Body of pancreas (tissue), 4 donors: ENCODE data around the gene ADAMTSL4.

Source experiments
- POLR2A ChIP-seq, 3 donors: fragments of 450-650 bp; IDR thresholded peaks; one replicate each; pipeline ENCODE4 v1.6.1; 2016; ENCODE audit warnings: antibody characterized with exemption in 3 of 3, mild to moderate bottlenecking in 2 of 3
- TF ChIP-seq, protein P1 (sequence below), 7 experiments: fragments of 450-650 bp in 4 of 7; fragments of 200-600 bp in 3 of 7; sonication (generic) in 3 of 7; IDR thresholded peaks; one replicate each; pipeline ENCODE4 v1.5.1; 2016 to 2019; ENCODE audit warnings: antibody characterized with exemption in 7 of 7

DNA sequence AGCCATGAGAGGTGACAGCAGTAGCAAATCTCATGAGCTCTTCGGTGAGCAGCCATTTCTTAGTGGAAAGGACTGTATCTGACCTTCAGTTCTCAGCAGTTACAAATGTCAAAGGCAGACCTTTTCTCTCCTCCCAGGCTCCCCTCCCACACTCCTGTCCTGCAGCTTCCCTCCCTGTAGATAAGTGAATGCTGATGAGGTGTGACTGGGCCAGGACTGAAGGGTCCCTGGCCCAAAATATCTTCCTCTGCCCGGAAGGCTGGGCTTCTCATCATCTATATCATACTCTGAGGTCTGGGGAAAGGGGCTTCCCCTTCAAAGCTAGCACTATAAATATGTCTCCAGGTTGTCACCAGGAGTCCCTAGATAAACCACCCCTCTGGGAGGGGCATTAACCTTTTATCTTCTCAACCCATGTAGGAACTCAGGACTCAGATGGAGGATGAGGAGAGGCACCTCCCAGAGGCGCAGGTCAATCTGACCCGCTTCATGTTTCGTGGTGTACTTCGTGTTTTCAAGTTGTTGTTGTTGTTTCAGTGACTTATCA, 3.6 kb upstream of the ADAMTSL4 start:
- no peak for TF ChIP-seq POLR2A (IDR thresholded peaks at IDR 0.05)
- TF ChIP-seq, protein P1, sequence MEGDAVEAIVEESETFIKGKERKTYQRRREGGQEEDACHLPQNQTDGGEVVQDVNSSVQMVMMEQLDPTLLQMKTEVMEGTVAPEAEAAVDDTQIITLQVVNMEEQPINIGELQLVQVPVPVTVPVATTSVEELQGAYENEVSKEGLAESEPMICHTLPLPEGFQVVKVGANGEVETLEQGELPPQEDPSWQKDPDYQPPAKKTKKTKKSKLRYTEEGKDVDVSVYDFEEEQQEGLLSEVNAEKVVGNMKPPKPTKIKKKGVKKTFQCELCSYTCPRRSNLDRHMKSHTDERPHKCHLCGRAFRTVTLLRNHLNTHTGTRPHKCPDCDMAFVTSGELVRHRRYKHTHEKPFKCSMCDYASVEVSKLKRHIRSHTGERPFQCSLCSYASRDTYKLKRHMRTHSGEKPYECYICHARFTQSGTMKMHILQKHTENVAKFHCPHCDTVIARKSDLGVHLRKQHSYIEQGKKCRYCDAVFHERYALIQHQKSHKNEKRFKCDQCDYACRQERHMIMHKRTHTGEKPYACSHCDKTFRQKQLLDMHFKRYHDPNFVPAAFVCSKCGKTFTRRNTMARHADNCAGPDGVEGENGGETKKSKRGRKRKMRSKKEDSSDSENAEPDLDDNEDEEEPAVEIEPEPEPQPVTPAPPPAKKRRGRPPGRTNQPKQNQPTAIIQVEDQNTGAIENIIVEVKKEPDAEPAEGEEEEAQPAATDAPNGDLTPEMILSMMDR (IDR thresholded peaks at IDR 0.05) = no peak
